ENCODE measurements around the gene KIAA1755.

KIAA1755 gene

GRCh38 chr20:38190166-38190565 is 70.4 kb downstream of the KIAA1755 start:
- no peak overlapping the region for H3K27ac ChIP-seq
- TF ChIP-seq CTCF (IDR thresholded peaks at IDR 0.05) (no peak), ZFX (IDR thresholded peaks at IDR 0.05; ENCODE audit: borderline replicate concordance) (no peak)

- no peak for TF ChIP-seq ZFX (IDR thresholded peaks at IDR 0.05; ENCODE audit: borderline replicate concordance)
- no peak for TF ChIP-seq CTCF (IDR thresholded peaks at IDR 0.05)
- H3K27ac ChIP-seq: no peak overlapping the region
These were observed 73.0 kb downstream of the KIAA1755 start for GRCh38 chr20:38187517-38187916.

GRCh38 chr20:38186788-38187221 is 73.7 kb downstream of the KIAA1755 start:
- TF ChIP-seq CTCF (IDR thresholded peaks at IDR 0.05) (no peak), ZFX (IDR thresholded peaks at IDR 0.05; ENCODE audit: borderline replicate concordance) (no peak)
- H3K27ac ChIP-seq: no peak overlapping the region

- H3K27ac ChIP-seq: no peak overlapping the region
- no peak for TF ChIP-seq ZFX (IDR thresholded peaks at IDR 0.05; ENCODE audit: borderline replicate concordance)
- TF ChIP-seq CTCF (IDR thresholded peaks at IDR 0.05): no peak
These were observed 76.4 kb downstream of the KIAA1755 start for GRCh38 chr20:38184101-38184500.

GRCh38 chr20:38181971-38182370 is 78.6 kb downstream of the KIAA1755 start:
- H3K27ac ChIP-seq: no peak overlapping the region
- TF ChIP-seq ZFX (IDR thresholded peaks at IDR 0.05; ENCODE audit: borderline replicate concordance): no peak
- no peak for TF ChIP-seq CTCF (IDR thresholded peaks at IDR 0.05)

GRCh38 chr20:38181207-38181801 is 79.2 kb downstream of the KIAA1755 start:
- TF ChIP-seq CTCF (IDR thresholded peaks at IDR 0.05) (no peak), ZFX (IDR thresholded peaks at IDR 0.05; ENCODE audit: borderline replicate concordance) (no peak)
- H3K27ac ChIP-seq: no peak overlapping the region

- TF ChIP-seq ZFX (IDR thresholded peaks at IDR 0.05; ENCODE audit: borderline replicate concordance) (no peak), CTCF (IDR thresholded peaks at IDR 0.05) (no peak)
- no peak overlapping the region for H3K27ac ChIP-seq
These were observed 79.8 kb downstream of the KIAA1755 start for GRCh38 chr20:38180781-38181180.
